Heart left ventricle (tissue), 13 donors: ENCODE results near the gene ROPN1L.

Source experiments
- CTCF ChIP-seq, 12 donors: fragments of 200-600 bp; sonication (generic) in 4 of 12; IDR thresholded peaks; one replicate each; pipeline versions ENCODE4 v1.5.0 to v1.8.0; 2018 to 2022; ENCODE audit warnings: antibody characterized with exemption in 12 of 12, mild to moderate bottlenecking in 5 of 12
- POLR2A ChIP-seq, 2 donors: fragments of 450-650 bp; IDR thresholded peaks; one replicate each; pipeline ENCODE4 v1.6.1; 2017; ENCODE audit warnings: antibody characterized with exemption in 2 of 2, mild to moderate bottlenecking in 2 of 2, moderate library complexity in 2 of 2
- donor health status: ischemic (EF 13 %, LVEDD 7.1; RV severe dilation, severe dysfunction).
- donor health status: DM: no; HTN: yes; CAD: no.
- donor health status: DM: no; HTN: no; CAD: no.
- donor health status: ischemic (EF 25% LVEDD 6.9; RV normal size, moderate dysfunction).
- donor health status: ischemic (EF 25% LVEDD 5.7; RV mildly dilated, moderate dysfunction).
- donor health status: ischemic (EF 35%, LVEDD 5.7; RV mildly dilated, moderate dysfunction).
- donor health status: nonischemic (EF 11% LVEDD 7.7; RV severe dilation, severe dysfunction).
- donor health status: DM: yes; HTN: yes; CAD: no.
- donor health status: PGD.
- donor health status: ischemic (EF 29% LVEDD 5.4; RV normal size, mild dysfunction).
- donor health status: nonischemic (EF 23%, LVEDD 6.1; RV moderate dilation, normal function).

GRCh38 chr5:10476878-10477277 is 35.2 kb downstream of the ROPN1L start:
- TF ChIP-seq CTCF (IDR thresholded peaks at IDR 0.05) (no peak), POLR2A (IDR thresholded peaks at IDR 0.05) (no peak)
